Measurements from ENCODE around the gene HAPSTR1. TPM values are rescaled to one million over a fixed set of nuclear protein-coding genes. Genes with fewer than 3 reads are reported as not detected.
"Not testable (repeated sequence)": the region's sequence is repeated elsewhere in the genome, so short reads cannot be mapped to it uniquely, and the experiment has no call there.

The HAPSTR1 gene
- total RNA-seq: 86.8 and 87.0 TPM in 2 replicates

GRCh38 chr16:9090960-9091866, at the start of gene HAPSTR1:
HAPSTR1 (plus strand) TSS chr16:9091644; CDS start chr16:9092045, 401 bp downstream.
- peak within 1 kb of the TSS; percentile 97 for H3K4me3 ChIP-seq (ENCODE audit: low read depth, low read length)
- TF ChIP-seq CTCF (IDR thresholded peaks at IDR 0.05; ENCODE audit: insufficient read depth, low read depth, low read length): no peak
- peak; percentile 100 for DNase-seq (ENCODE audit: low read depth)

- H3K4me3 ChIP-seq (ENCODE audit: low read depth, low read length): no peak overlapping the region
- no peak for DNase-seq (ENCODE audit: low read depth)
- no peak for TF ChIP-seq CTCF (IDR thresholded peaks at IDR 0.05; ENCODE audit: insufficient read depth, low read depth, low read length)
These were observed 48.9 kb upstream of the HAPSTR1 start for GRCh38 chr16:9042533-9042932.

- TF ChIP-seq CTCF (IDR thresholded peaks at IDR 0.05; ENCODE audit: insufficient read depth, low read depth, low read length): no peak
- H3K4me3 ChIP-seq (ENCODE audit: low read depth, low read length): no peak overlapping the region
- no peak for DNase-seq (ENCODE audit: low read depth)
These were observed 48.3 kb upstream of the HAPSTR1 start for GRCh38 chr16:9042964-9043680.

- H3K4me3 ChIP-seq (ENCODE audit: low read depth, low read length); DNase-seq (ENCODE audit: low read depth): not testable (repeated sequence)
These were observed 45.9 kb upstream of the HAPSTR1 start for GRCh38 chr16:9045562-9045961.

GRCh38 chr16:9046667-9047055, 44.8 kb upstream of the HAPSTR1 start:
- no peak for DNase-seq (ENCODE audit: low read depth)
- no peak for TF ChIP-seq CTCF (IDR thresholded peaks at IDR 0.05; ENCODE audit: insufficient read depth, low read depth, low read length)
- no peak overlapping the region for H3K4me3 ChIP-seq (ENCODE audit: low read depth, low read length)

- DNase-seq (ENCODE audit: low read depth): peak; percentile 99
- TF ChIP-seq CTCF (IDR thresholded peaks at IDR 0.05; ENCODE audit: insufficient read depth, low read depth, low read length): no peak
- no peak overlapping the region for H3K4me3 ChIP-seq (ENCODE audit: low read depth, low read length)
These were observed 43.6 kb upstream of the HAPSTR1 start for GRCh38 chr16:9047689-9048301.

GRCh38 chr16:9048302-9048700, 43.1 kb upstream of the HAPSTR1 start:
- TF ChIP-seq CTCF (IDR thresholded peaks at IDR 0.05; ENCODE audit: insufficient read depth, low read depth, low read length): no peak
- no peak for DNase-seq (ENCODE audit: low read depth)
- H3K4me3 ChIP-seq (ENCODE audit: low read depth, low read length): no peak overlapping the region
